Heart right ventricle (tissue), 16 donors: ENCODE results near the gene ANKS6. TPM values are rescaled to one million over a fixed set of nuclear protein-coding genes. Genes with fewer than 3 reads are reported as not detected.

Experiments used
- ATAC-seq, 8 donors: fragments of 200-7000 bp; cut with Tn5 transposase; one replicate each; pipeline ENCODE4 v1.9.1; 2020; ENCODE audit warnings: mild to moderate bottlenecking in 8 of 8, moderate library complexity in 8 of 8, moderate number of reproducible peaks in 1 of 8
- DNase-seq, 2 donors: peaks; one replicate each; pipeline ENCODE4 v3.0.0-alpha.2; 2020
- H3K27ac ChIP-seq, 10 donors: fragments of 200-600 bp; sonication (generic) in 2 of 10; one replicate each; pipeline versions ENCODE4 v1.5.0 to v1.8.0; 2020 to 2022; ENCODE audit warnings: mild to moderate bottlenecking in 3 of 10
- H3K27me3 ChIP-seq, 7 donors: fragments of 200-600 bp; one replicate each; pipeline ENCODE4 v1.8.0; 2021 to 2022; ENCODE audit warnings: mild to moderate bottlenecking in 2 of 7
- H3K36me3 ChIP-seq, 9 donors: fragments of 200-600 bp; sonication (generic) in 1 of 9; one replicate each; pipeline versions ENCODE4 v1.5.0 to v1.8.0; 2020 to 2022; ENCODE audit warnings: mild to moderate bottlenecking in 2 of 9
- H3K4me1 ChIP-seq, 9 donors: fragments of 200-600 bp; sonication (generic) in 1 of 9; one replicate each; pipeline versions ENCODE4 v1.5.0 to v1.8.0; 2020 to 2022; ENCODE audit warnings: mild to moderate bottlenecking in 4 of 9
- H3K4me3 ChIP-seq, 10 donors: fragments of 200-600 bp; sonication (generic) in 2 of 10; one replicate each; pipeline versions ENCODE4 v1.5.0 to v1.8.0; 2020 to 2022; ENCODE audit warnings: mild to moderate bottlenecking in 7 of 10, moderate library complexity in 2 of 10
- H3K9me3 ChIP-seq, 11 donors: fragments of 200-600 bp in 10 of 11; sonication (generic) in 2 of 11; one replicate each; pipeline versions ENCODE4 v1.5.0 to v1.8.0; 2013 to 2022; ENCODE audit warnings: mild to moderate bottlenecking in 2 of 11, control low read depth in 1 of 11, moderate library complexity in 1 of 11
- WGBS, 2 donors: extraction: QIAGEN DNeasy Blood & Tissue Kit; methylation state at CpG; one replicate each; pipeline ENCODE4 v1.1.7; 2013; ENCODE audit warnings: inconsistent platforms in 1 of 2; 5-methylcytosine and 5-hydroxymethylcytosine counted together
- intact Hi-C, 10 donors: fragments of 100-400 bp; cut with DNase I; formaldehyde crosslinking; loops; one replicate each; pipeline versions ENCODE4 v1.11.1 to v1.14.2; 2022
- polyA plus RNA-seq, 2 donors: library from polyadenylated mRNA; stranded (reverse); fragments of 200-250 nt; gene quantifications; one replicate each; pipeline ENCODE4 v1.2.3, GENCODE V29; 2013
- total RNA-seq, 10 donors: library from RNA; stranded (reverse); fragmentation: NEBNext Ultra II Directional in 3 of 10; extraction: Animal tissue kit (Norgen Biotek cat#: 25700) in 3 of 10; gene quantifications; one replicate each; pipeline versions ENCODE4 v1.2.1 to v1.2.4, GENCODE V29; 2021 to 2023
- TF ChIP-seq, protein P1 (sequence below), 9 donors: fragments of 200-600 bp; sonication (generic) in 2 of 9; IDR thresholded peaks; one replicate each; pipeline versions ENCODE4 v1.5.0 to v1.8.0; 2021 to 2022; ENCODE audit warnings: antibody characterized with exemption in 9 of 9, mild to moderate bottlenecking in 5 of 9, moderate library complexity in 1 of 9
- donor health status: Arrhythmogenic right ventricular cardiomyopathy.
- donor health status: ischemic (EF 13 %, LVEDD 7.1; RV severe dilation, severe dysfunction).
- donor health status: healthy with polysubstance abuse.
- donor health status: DM: no; HTN: yes; CAD: no.
- donor health status: DM: no; HTN: no; CAD: no.
- donor health status: ischemic (EF 25% LVEDD 6.9; RV normal size, moderate dysfunction).
- donor health status: ischemic (EF 25% LVEDD 5.7; RV mildly dilated, moderate dysfunction).
- donor health status: healthy.
- donor health status: DM: yes; HTN: yes; CAD: no.
- donor health status: Ischemic cardiomyopathy.
- donor health status: ischemic (EF 35%, LVEDD 5.7; RV mildly dilated, moderate dysfunction).
- donor health status: nonischemic (EF 11% LVEDD 7.7; RV severe dilation, severe dysfunction).
- donor health status: DM: yes; HTN: yes; CAD: no.
- donor health status: PGD.
- donor health status: ischemic (EF 29% LVEDD 5.4; RV normal size, mild dysfunction).
- donor health status: nonischemic (EF 23%, LVEDD 6.1; RV moderate dilation, normal function).

The ANKS6 gene
- total and polyA plus RNA-seq, 12 donors: 3.1 to 8.0 (median 4.2) TPM

DNA sequence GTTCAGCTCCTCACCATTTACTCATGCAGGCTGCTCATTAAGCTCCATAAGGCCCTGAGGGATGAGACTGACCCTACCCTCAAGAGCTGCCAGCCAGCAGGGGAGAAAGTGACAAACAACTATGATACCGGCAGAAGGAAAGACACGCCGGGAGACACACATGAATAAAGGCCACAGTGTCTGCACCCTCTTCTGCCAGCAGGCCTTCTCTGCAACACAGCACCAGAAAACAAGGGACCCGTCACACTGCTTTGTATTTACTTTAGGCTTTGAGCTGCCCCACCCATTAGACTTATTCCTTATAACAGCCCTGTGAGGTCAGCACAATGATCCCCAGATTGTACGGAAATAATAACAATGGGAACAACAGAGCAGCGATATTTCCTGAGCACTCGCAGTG lies 94.8 kb downstream of the ANKS6 start:
- no peak for DNase-seq
- H3K4me3 ChIP-seq: no peak overlapping the region
- no peak for ATAC-seq
- peaks cover 7 to 82% (median 60%) of the 10 kb centered on the region in 7 donors for H3K27me3 ChIP-seq
- 71 to 72% methylated on average over 7 of the region's 7 CpGs for WGBS, 2 donors
- TF ChIP-seq, protein P1, sequence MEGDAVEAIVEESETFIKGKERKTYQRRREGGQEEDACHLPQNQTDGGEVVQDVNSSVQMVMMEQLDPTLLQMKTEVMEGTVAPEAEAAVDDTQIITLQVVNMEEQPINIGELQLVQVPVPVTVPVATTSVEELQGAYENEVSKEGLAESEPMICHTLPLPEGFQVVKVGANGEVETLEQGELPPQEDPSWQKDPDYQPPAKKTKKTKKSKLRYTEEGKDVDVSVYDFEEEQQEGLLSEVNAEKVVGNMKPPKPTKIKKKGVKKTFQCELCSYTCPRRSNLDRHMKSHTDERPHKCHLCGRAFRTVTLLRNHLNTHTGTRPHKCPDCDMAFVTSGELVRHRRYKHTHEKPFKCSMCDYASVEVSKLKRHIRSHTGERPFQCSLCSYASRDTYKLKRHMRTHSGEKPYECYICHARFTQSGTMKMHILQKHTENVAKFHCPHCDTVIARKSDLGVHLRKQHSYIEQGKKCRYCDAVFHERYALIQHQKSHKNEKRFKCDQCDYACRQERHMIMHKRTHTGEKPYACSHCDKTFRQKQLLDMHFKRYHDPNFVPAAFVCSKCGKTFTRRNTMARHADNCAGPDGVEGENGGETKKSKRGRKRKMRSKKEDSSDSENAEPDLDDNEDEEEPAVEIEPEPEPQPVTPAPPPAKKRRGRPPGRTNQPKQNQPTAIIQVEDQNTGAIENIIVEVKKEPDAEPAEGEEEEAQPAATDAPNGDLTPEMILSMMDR (IDR thresholded peaks at IDR 0.05): no peak
- H3K36me3 ChIP-seq: no peaks in the 10 kb centered on the region
- intact Hi-C loops: loop anchor here in 3 of 10 donors (10.0 kb wide), 2 partner anchors 63 to 387 kb away; no protein-coding TSS in a partner anchor
- H3K4me1 ChIP-seq: peaks cover 0 to under 1% (median 0%) of the 10 kb centered on the region in 9 donors
- peaks cover 0 to 9% (median 0%) of the 10 kb centered on the region in 11 donors for H3K9me3 ChIP-seq
- no peak overlapping the region for H3K27ac ChIP-seq

DNA sequence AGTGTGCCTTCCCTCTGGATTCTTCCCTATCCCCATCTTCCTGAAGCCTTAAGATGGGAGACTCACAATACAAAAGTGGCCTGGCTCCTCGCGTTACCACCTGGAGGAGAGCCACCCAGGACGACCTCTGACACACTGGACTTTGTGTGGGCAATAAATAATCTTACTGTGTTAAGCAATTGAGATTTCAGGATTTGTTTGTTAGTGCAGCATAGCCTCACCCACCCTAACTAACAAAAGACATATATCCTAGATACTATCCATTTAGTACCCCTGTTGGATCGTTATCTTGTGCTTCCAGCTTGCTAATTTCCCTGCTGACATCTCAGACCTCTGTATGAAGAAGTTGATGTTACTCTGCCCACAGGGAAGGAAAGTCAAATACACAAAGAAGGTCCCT lies 95.6 kb downstream of the ANKS6 start:
- TF ChIP-seq, protein P1 (IDR thresholded peaks at IDR 0.05): no peak
- Histone ChIP-seq H3K27me3 (peaks cover 3 to 82% (median 56%) of the 10 kb centered on the region in 7 donors), H3K36me3 (no peaks in the 10 kb centered on the region), H3K4me3 (no peak overlapping the region), H3K27ac (no peak overlapping the region), H3K9me3 (peaks cover 0 to 9% (median 0%) of the 10 kb centered on the region in 11 donors), H3K4me1 (no peaks in the 10 kb centered on the region)
- DNase-seq: no peak
- no peak for ATAC-seq
- 54 to 61% methylated on average over 4 of the region's 4 CpGs for WGBS, 2 donors
- intact Hi-C loops: loop anchor here in 3 of 10 donors (10.0 kb wide), 2 partner anchors 64 to 386 kb away; no protein-coding TSS in a partner anchor

DNA sequence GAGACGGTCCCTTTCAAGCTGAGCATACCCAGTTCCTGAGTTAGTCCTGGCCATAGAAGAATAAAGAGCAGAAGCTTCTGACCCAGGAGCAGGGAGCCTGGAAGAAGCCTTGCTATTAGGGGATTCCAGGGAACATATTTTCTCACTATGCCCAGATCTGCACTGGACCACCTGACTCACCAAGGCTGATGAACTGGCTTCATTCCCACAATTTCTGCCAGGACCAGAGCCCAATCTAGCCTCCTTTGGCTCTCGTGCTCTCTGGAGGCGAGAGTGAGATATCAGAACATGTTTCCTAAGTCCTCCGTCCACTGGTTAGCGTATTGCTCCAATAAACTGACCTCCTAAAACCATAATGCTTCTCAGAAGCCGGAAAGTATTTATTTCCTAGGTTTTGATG lies 97.5 kb downstream of the ANKS6 start:
- intact Hi-C loops: no loop called here

DNA sequence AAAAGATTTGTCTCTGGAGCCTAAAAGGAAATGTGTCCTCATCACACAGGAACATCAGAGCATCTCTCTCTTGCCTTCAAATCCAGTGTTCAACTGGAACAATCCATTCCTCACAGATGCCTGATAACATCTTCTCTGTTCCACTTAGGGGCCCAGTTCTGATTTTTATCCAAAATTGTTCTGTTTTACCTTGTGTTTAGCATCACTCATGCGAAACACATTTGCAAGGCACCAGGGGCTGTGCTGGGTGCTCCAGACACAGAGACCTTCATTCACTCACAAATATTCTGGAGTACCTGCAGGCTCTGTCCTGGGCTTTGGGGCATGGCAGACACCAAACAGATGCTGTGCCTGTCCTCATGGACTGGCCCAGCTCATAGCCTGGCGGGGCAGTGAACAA lies 101.4 kb downstream of the ANKS6 start:
- DNase-seq (no peak), ATAC-seq (no peak)
- peaks cover 0 to 39% (median 13%) of the 10 kb centered on the region in 7 donors for H3K27me3 ChIP-seq
- no peaks in the 10 kb centered on the region for H3K36me3 ChIP-seq
- no peak overlapping the region for H3K4me3 ChIP-seq
- intact Hi-C loops: no loop called here
- no peaks in the 10 kb centered on the region for H3K4me1 ChIP-seq
- TF ChIP-seq, protein P1 (IDR thresholded peaks at IDR 0.05): no peak
- 79 to 82% methylated on average over 2 of the region's 2 CpGs for WGBS, 2 donors
- H3K27ac ChIP-seq: no peak overlapping the region
- no peaks in the 10 kb centered on the region for H3K9me3 ChIP-seq

More for the DNA sequence above, 97.5 kb downstream of the ANKS6 start:
- Histone ChIP-seq H3K9me3 (peaks cover 0 to 9% (median 0%) of the 10 kb centered on the region in 11 donors), H3K4me1 (no peaks in the 10 kb centered on the region), H3K27me3 (peaks cover 0 to 75% (median 39%) of the 10 kb centered on the region in 7 donors), H3K4me3 (no peak overlapping the region), H3K27ac (no peak overlapping the region), H3K36me3 (no peaks in the 10 kb centered on the region)
- ATAC-seq (no peak), DNase-seq (no peak)
- TF ChIP-seq, protein P1 (IDR thresholded peaks at IDR 0.05): no peak
- WGBS, 2 donors: 76 to 78% methylated on average over 6 of the region's 6 CpGs
